K562 (cell line): ENCODE data around the gene RSRP1. TPM values are rescaled to one million over a fixed set of nuclear protein-coding genes. Genes with fewer than 3 reads are reported as not detected.

Experiments
- AFF4 ChIP-seq: sonication (generic); formaldehyde crosslinking; IDR thresholded peaks from 2 replicates; pipeline ENCODE4 v1.8.0; 2023; ENCODE audit warnings: mild to moderate bottlenecking, missing genetic modification reagents
- ARID2 ChIP-seq: fragments of 450-650 bp; IDR thresholded peaks from 2 replicates; pipeline ENCODE4 v1.6.1; 2017; ENCODE audit warnings: antibody characterized with exemption, mild to moderate bottlenecking
- CREM ChIP-seq: IDR thresholded peaks from 2 replicates; pipeline ENCODE4 v1.6.1; 2014; ENCODE audit warnings: antibody characterized with exemption, low read depth
- CTBP1 ChIP-seq: fragments of 450-650 bp; IDR thresholded peaks from 2 replicates; pipeline ENCODE4 v1.6.1; 2016; ENCODE audit warnings: borderline replicate concordance
- HES1 ChIP-seq: fragments of 450-650 bp; IDR thresholded peaks from 2 replicates; pipeline ENCODE4 v1.6.1; 2016; ENCODE audit warnings: low read depth, mild to moderate bottlenecking, moderate library complexity
- HMGN3 ChIP-seq: IDR thresholded peaks from 2 replicates; pipeline ENCODE4 v1.6.1; 2011; ENCODE audit warnings: borderline replicate concordance, low read depth, mild to moderate bottlenecking, mixed read lengths, low read length; ENCODE audit not compliant: insufficient read length; ENCODE audit errors: extremely low read depth
- KLF13 ChIP-seq: fragments of 450-650 bp; IDR thresholded peaks from 2 replicates; pipeline ENCODE4 v1.6.1; 2016; ENCODE audit warnings: missing genetic modification characterization, low read depth, mild to moderate bottlenecking, missing compliant biosample characterization, moderate library complexity, borderline replicate concordance
- MAZ ChIP-seq, 2 experiments: fragments of 450-650 bp in 1 of 2; sonication (generic) in 1 of 2; formaldehyde crosslinking; IDR thresholded peaks in 1 of 2; conservative IDR thresholded peaks in 1 of 2; 2 replicates each; pipeline versions ENCODE4 v1.4.0 to v1.5.0; 2020; ENCODE audit warnings: mild to moderate bottlenecking in 1 of 2, missing genetic modification reagents in 1 of 2
- NFXL1 ChIP-seq: fragments of 450-650 bp; formaldehyde crosslinking; IDR thresholded peaks from 2 replicates; pipeline ENCODE4 v1.4.0; 2021; ENCODE audit warnings: mild to moderate bottlenecking
- NRF1 ChIP-seq, 2 experiments: fragments of 450-650 bp; IDR thresholded peaks in 1 of 2; conservative IDR thresholded peaks in 1 of 2; 2 replicates each; pipeline ENCODE4 v1.6.1; 2014; ENCODE audit warnings: mild to moderate bottlenecking in 2 of 2
- PCBP2 ChIP-seq: fragments of 200-400 bp; formaldehyde crosslinking; IDR thresholded peaks from 2 replicates; pipeline ENCODE4 v1.6.1; 2018; ENCODE audit warnings: low read length, low read depth, mild to moderate bottlenecking, moderate library complexity; ENCODE audit not compliant: poor library complexity, severe bottlenecking
- PYGO2 ChIP-seq: fragments of 450-650 bp; IDR thresholded peaks from 2 replicates; pipeline ENCODE4 v1.6.1; 2016; ENCODE audit warnings: mild to moderate bottlenecking, missing genetic modification characterization, moderate library complexity, missing compliant biosample characterization
- RBM34 ChIP-seq: fragments of 200-400 bp; formaldehyde crosslinking; IDR thresholded peaks from 2 replicates; pipeline ENCODE4 v1.6.1; 2018; ENCODE audit warnings: low read length, borderline replicate concordance; ENCODE audit not compliant: insufficient read depth
- SMAD4 ChIP-seq: fragments of 250-450 bp; sonication (Bioruptor Pico); conservative IDR thresholded peaks from 2 replicates; pipeline ENCODE4 v1.8.0; 2021; ENCODE audit warnings: inconsistent platforms, mild to moderate bottlenecking, moderate library complexity
- SMARCC2 ChIP-seq: fragments of 450-650 bp; IDR thresholded peaks from 2 replicates; pipeline ENCODE4 v1.6.1; 2017; ENCODE audit warnings: antibody characterized with exemption, moderate library complexity, mild to moderate bottlenecking, low read depth
- SMC3 ChIP-seq: conservative IDR thresholded peaks from 2 replicates; pipeline ENCODE4 v1.6.1; 2011; ENCODE audit warnings: low read depth, low read length, improper control_type of control experiment; ENCODE audit not compliant: insufficient read depth
- SP1 ChIP-seq: sonication (generic); formaldehyde crosslinking; IDR thresholded peaks from 2 replicates; pipeline ENCODE4 v1.8.1; 2022; ENCODE audit warnings: mild to moderate bottlenecking, missing genetic modification reagents
- SRF ChIP-seq, 2 experiments: fragments of 250-450, 450-650 bp in 1 of 2; sonication (Bioruptor Pico) in 1 of 2; sonication (generic) in 1 of 2; formaldehyde crosslinking; IDR thresholded peaks; 2 replicates each; pipeline versions ENCODE4 v1.5.0 to v1.5.1; 2020 to 2022; ENCODE audit warnings: mild to moderate bottlenecking in 1 of 2, missing genetic modification reagents in 1 of 2
- UBTF ChIP-seq, 2 experiments: IDR thresholded peaks; 2 replicates each; pipeline ENCODE4 v1.6.1; 2012; ENCODE audit warnings: improper control_type of control experiment in 2 of 2, low read depth in 2 of 2, low read length in 2 of 2, borderline replicate concordance in 1 of 2
- polyA plus RNA-seq, 8 experiments: library from polyadenylated mRNA; depleted of rRNA in 4 of 8; stranded (reverse) in 5 of 8; unstranded in 3 of 8; fragments of >200 nt; fragmentation: Nextera tagmentation in 2 of 8; fragmentation: Illumina TruSeq in 1 of 8; extraction: Ambion mirVana in 2 of 8; extraction: Trizol in 1 of 8; gene quantifications; 2 replicates each; pipeline versions ENCODE4 v1.2.1 to v1.2.3, GENCODE V29; 2011 to 2014; ENCODE audit warnings: inconsistent platforms in 1 of 8, missing spikeins in 1 of 8
- total RNA-seq, 7 experiments: library from RNA; depleted of rRNA in 6 of 7; stranded (reverse); fragments of >200 nt in 6 of 7; fragmentation: Illumina TruSeq in 2 of 7; extraction: Trizol in 2 of 7; gene quantifications; 2 replicates each; pipeline versions ENCODE4 v1.2.1 to v1.2.3, GENCODE V29; 2011 to 2021; ENCODE audit warnings: low replicate concordance in 1 of 7

RSRP1 gene
- total and polyA plus RNA-seq, 9 of the 15 experiments (the other 6 are each of a cell fraction or from before 2014, with no cell fraction given), result 27.2 to 283 (median 146) TPM

- TF ChIP-seq AFF4 (no peak), SMAD4 (CRISPR knock-in tag) (peak; percentile 32), CTBP1 (no peak), UBTF (IDR thresholded peaks at IDR 0.05; ENCODE audit: borderline replicate concordance in 1 of 2, low read depth in 2 of 2, low read length in 2 of 2) (peak; percentile 62 to 68; a peak in 1 of 4 replicates), SRF (CRISPR knock-in tag; IDR thresholded peaks at IDR 0.05) (peak in 1 of 2 experiments; percentile 93; a peak in 2 of 4 replicates), NFXL1 (CRISPR knock-in tag) (no peak), SP1 (CRISPR knock-in tag) (no peak), HES1 (no peak), SMC3 (no peak), CREM (0 out of 2 replicates have a peak, but pooled peaks have one; percentile 5), RBM34 (no peak), PCBP2 (no peak), PYGO2 (no peak), SMARCC2 (peak; percentile 47; the same call in 1 of the 2 replicates), KLF13 (tag) (no peak), ARID2 (peak; percentile 14; the same call in 1 of the 2 replicates), HMGN3 (peak; percentile 90), NRF1 (conservative IDR thresholded peaks at IDR 0.05 in 1 of 2, IDR thresholded peaks at IDR 0.05 in 1 of 2) (no peak), MAZ (CRISPR knock-in tag; conservative IDR thresholded peaks at IDR 0.05 in 1 of 2, IDR thresholded peaks at IDR 0.05 in 1 of 2) (peak; percentile 1 to 33; a peak in 1 of 4 replicates)
Observed at GRCh38 chr1:25247829-25248754, 838 bp upstream of the RSRP1 start (continued).
